Measurements from ENCODE around the gene NAIF1.

DNA sequence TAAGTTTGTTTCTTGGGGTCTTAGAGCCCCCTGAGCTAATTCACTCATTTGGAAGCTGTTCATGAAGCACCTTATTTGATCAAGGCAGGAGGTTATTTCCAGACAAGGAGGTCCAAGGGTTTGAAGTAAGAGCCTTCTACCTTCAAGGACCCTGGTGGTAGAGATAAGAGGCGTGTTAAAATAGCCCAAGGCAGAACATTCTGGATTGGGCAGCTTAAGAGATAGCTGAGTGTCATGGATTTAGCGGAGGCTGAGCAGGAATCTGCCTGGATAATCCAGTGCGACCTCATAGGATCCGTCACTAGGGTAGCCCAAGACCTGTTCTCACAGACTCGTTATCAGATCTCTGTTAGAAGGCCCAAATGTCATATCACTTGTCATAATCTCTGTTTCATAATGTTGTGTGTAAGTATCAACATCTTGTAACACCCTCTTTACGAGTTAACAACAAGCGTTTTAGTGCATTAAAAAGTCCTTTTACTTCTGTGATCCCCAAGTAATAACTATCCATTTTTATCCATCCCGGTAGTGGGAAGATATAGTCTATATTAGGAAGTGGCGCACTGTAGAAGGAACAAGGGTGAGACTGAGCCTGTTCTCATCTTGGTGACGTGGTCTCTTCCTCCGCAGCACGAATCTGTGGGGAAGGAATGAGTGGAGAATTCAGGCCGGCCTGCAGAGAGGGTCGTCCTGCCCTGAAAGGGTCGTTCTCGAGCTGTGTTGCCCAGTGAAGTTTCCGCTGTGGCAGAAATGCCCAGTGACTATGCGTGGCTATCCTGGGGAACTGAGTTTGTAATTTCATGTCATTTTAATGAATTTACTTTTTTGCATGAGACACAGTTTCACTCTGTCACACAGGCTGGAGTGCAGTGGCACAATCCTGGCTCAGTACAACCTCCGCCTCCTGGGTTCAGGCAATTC, 29.8 kb upstream of the NAIF1 start:
- TF ChIP-seq, protein P1, sequence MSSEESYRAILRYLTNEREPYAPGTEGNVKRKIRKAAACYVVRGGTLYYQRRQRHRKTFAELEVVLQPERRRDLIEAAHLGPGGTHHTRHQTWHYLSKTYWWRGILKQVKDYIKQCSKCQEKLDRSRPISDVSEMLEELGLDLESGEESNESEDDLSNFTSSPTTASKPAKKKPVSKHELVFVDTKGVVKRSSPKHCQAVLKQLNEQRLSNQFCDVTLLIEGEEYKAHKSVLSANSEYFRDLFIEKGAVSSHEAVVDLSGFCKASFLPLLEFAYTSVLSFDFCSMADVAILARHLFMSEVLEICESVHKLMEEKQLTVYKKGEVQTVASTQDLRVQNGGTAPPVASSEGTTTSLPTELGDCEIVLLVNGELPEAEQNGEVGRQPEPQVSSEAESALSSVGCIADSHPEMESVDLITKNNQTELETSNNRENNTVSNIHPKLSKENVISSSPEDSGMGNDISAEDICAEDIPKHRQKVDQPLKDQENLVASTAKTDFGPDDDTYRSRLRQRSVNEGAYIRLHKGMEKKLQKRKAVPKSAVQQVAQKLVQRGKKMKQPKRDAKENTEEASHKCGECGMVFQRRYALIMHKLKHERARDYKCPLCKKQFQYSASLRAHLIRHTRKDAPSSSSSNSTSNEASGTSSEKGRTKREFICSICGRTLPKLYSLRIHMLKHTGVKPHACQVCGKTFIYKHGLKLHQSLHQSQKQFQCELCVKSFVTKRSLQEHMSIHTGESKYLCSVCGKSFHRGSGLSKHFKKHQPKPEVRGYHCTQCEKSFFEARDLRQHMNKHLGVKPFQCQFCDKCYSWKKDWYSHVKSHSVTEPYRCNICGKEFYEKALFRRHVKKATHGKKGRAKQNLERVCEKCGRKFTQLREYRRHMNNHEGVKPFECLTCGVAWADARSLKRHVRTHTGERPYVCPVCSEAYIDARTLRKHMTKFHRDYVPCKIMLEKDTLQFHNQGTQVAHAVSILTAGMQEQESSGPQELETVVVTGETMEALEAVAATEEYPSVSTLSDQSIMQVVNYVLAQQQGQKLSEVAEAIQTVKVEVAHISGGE (CRISPR knock-in tag; IDR thresholded peaks at IDR 0.05), result no peak
- no peak for TF ChIP-seq TCF12 (IDR thresholded peaks at IDR 0.05; ENCODE audit: low read depth, low read length)
- TF ChIP-seq SP1 (IDR thresholded peaks at IDR 0.05; ENCODE audit: low read depth, low read length), result no peak
